Measurements from ENCODE around the gene ZNF624.

GRCh38 chr17:16584273-16584995 is 69.2 kb downstream of the ZNF624 start:
- TF ChIP-seq CTCF (IDR thresholded peaks at IDR 0.05) (peak in 5 of 7 experiments; percentile 67 to 90 (median 84)), EP300 (IDR thresholded peaks at IDR 0.05) (no peak), POLR2A (IDR thresholded peaks at IDR 0.05) (no peak), POLR2AphosphoS5 (IDR thresholded peaks at IDR 0.05) (peak in 2 of 3 donors; percentile 80 to 89)

Data from stomach (tissue), 4 donors.